ENCODE measurements around the gene CROT.

GRCh38 chr7:87370660-87371180, 25.3 kb downstream of the CROT start:
- TF ChIP-seq CTCF (IDR thresholded peaks at IDR 0.05; ENCODE audit: low read length): no peak
- no peak for TF ChIP-seq EZH2 (IDR thresholded peaks at IDR 0.05; ENCODE audit: borderline replicate concordance, low read length)

Measured in OCI-LY1 (cell line).